GM06990 (cell line): Measurements from ENCODE around the gene TECR.
A peak's percentile ranks its signal among the peaks of the same experiment; 100 is the strongest.

ENCODE experiments used
- DNase-seq: peaks from one replicate; pipeline ENCODE4 v3.0.0-alpha.2; 2011; ENCODE audit not compliant: insufficient read length; ENCODE audit errors: extremely low read depth
- H3K27me3 ChIP-seq: replicated peaks from 2 replicates; pipeline ENCODE4 v1.6.0; 2011; ENCODE audit warnings: low read length; ENCODE audit not compliant: control insufficient read depth, insufficient read depth
- H3K36me3 ChIP-seq: 2 replicates; pipeline ENCODE4 v1.5.1; 2011; ENCODE audit warnings: low read length; ENCODE audit not compliant: control insufficient read depth, insufficient read depth
- H3K4me3 ChIP-seq: replicated peaks from 2 replicates; pipeline ENCODE4 v1.5.1; 2011; ENCODE audit warnings: low read depth, mild to moderate bottlenecking, control low read depth, low read length
- TF ChIP-seq, protein P1 (sequence below): IDR thresholded peaks from 2 replicates; pipeline ENCODE4 v1.5.1; 2011; ENCODE audit warnings: low read length, control low read depth, mild to moderate bottlenecking, inconsistent platforms; ENCODE audit not compliant: insufficient read depth, poor library complexity, severe bottlenecking

Gene TECR

DNA sequence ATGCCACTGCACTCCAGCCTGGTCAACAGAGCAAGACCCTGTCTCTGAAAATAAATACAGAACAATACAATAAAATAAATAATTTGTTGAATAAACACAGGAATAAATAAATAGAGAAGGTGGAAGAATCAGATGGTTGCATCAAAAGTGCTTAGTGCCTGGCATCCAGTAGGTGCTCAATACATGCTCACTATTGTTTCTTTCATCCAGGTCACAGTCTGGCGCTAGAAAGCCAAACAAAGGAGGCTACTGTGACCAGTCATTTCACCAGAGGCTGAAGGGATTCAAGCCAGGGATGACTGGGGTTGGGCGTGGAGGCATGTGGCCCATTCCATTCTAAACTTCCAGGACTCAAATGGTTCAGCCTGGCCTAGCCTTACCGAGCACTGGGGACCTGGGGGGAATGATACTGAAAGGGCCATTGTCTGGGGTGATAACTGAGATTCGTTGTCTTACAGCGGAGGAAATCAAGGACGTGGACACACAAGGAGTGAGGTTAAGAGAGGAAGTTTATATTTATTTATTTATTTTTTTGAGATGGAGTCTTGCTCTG lies 46.1 kb downstream of the TECR start:
- Histone ChIP-seq H3K27me3 (no peaks in the 10 kb centered on the region), H3K4me3 (no peak overlapping the region), H3K36me3 (no peaks in the 10 kb centered on the region)
- DNase-seq: no peak
- TF ChIP-seq, protein P1, sequence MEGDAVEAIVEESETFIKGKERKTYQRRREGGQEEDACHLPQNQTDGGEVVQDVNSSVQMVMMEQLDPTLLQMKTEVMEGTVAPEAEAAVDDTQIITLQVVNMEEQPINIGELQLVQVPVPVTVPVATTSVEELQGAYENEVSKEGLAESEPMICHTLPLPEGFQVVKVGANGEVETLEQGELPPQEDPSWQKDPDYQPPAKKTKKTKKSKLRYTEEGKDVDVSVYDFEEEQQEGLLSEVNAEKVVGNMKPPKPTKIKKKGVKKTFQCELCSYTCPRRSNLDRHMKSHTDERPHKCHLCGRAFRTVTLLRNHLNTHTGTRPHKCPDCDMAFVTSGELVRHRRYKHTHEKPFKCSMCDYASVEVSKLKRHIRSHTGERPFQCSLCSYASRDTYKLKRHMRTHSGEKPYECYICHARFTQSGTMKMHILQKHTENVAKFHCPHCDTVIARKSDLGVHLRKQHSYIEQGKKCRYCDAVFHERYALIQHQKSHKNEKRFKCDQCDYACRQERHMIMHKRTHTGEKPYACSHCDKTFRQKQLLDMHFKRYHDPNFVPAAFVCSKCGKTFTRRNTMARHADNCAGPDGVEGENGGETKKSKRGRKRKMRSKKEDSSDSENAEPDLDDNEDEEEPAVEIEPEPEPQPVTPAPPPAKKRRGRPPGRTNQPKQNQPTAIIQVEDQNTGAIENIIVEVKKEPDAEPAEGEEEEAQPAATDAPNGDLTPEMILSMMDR: no peak

DNA sequence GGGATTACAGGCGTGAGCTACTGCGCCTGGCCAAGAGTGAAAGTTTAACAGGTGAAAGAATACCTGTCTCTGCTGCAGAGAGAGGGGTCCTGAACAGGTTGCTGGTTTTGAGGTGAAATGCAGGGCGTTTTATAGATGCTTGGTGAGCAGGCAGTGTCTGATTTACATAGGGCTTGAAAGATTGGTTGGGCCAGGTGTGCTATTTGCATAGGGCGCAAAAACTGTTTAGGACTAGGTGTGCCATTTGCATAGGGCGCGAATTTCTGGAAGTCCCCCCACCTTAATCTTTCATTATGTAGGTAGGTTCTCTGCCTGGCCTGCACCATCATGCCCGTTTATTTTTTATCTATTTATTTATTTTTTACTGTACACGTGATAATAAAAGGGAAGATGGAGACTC lies 47.0 kb downstream of the TECR start:
- Histone ChIP-seq H3K27me3 (no peaks in the 10 kb centered on the region), H3K4me3 (no peak overlapping the region), H3K36me3 (no peaks in the 10 kb centered on the region)
- TF ChIP-seq, protein P1: no peak
- DNase-seq: no peak

- TF ChIP-seq, protein P1: no peak
- H3K27me3 ChIP-seq: no peaks in the 10 kb centered on the region
- DNase-seq: no peak
- H3K36me3 ChIP-seq: no peaks in the 10 kb centered on the region
- H3K4me3 ChIP-seq: no peak overlapping the region
Observed at GRCh38 chr19:14577264-14577663, 47.9 kb downstream of the TECR start.

GRCh38 chr19:14577885-14578427 lies 48.6 kb downstream of the TECR start:
- DNase-seq: peak; percentile 72
- no peak overlapping the region for H3K4me3 ChIP-seq
- TF ChIP-seq, protein P1: no peak
- no peaks in the 10 kb centered on the region for H3K27me3 ChIP-seq
- H3K36me3 ChIP-seq: no peaks in the 10 kb centered on the region

DNA sequence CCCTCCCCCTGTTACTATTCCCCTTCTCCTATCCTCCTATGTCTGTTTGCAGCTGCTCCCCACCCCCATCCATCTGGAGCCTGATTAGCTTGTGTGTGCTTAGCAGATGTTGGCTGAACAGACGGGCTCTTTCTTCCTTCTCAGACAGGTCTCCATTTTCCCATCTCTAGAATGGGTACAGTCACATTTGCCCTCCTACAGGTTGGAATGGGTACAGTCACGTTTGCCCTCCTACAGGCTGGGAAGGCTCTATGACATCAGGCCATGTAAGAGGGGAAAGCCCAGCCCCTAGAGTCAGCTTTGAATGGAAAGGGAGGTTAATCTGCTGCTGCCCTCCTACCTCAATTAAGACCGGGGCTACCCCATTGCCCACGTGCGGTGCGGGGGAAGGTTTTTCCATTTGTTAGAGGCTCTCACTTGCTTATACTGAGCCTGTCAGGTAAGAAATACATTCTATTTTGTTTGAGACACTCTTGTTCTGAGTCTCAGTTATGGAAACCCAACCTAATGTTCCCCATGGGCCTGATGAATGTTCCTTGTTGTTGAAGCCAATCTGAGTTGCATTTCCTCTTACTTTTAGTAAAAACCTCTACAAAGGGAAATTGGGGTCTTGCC lies 51.3 kb downstream of the TECR start:
- TF ChIP-seq, protein P1: peak; percentile 11
- Histone ChIP-seq H3K4me3 (no peak overlapping the region), H3K27me3 (no peaks in the 10 kb centered on the region), H3K36me3 (no peaks in the 10 kb centered on the region)
- DNase-seq: peak; percentile 57
